GM04503 (cell line): ENCODE results near the gene UBA5.
"Not testable (repeated sequence)": the region's sequence is repeated elsewhere in the genome, so short reads cannot be mapped to it uniquely, and the experiment has no call there.

Experiments
- DNase-seq: peaks from one replicate; pipeline ENCODE4 v3.0.0-alpha.2; 2012; ENCODE audit warnings: low read depth

Gene UBA5

DNA sequence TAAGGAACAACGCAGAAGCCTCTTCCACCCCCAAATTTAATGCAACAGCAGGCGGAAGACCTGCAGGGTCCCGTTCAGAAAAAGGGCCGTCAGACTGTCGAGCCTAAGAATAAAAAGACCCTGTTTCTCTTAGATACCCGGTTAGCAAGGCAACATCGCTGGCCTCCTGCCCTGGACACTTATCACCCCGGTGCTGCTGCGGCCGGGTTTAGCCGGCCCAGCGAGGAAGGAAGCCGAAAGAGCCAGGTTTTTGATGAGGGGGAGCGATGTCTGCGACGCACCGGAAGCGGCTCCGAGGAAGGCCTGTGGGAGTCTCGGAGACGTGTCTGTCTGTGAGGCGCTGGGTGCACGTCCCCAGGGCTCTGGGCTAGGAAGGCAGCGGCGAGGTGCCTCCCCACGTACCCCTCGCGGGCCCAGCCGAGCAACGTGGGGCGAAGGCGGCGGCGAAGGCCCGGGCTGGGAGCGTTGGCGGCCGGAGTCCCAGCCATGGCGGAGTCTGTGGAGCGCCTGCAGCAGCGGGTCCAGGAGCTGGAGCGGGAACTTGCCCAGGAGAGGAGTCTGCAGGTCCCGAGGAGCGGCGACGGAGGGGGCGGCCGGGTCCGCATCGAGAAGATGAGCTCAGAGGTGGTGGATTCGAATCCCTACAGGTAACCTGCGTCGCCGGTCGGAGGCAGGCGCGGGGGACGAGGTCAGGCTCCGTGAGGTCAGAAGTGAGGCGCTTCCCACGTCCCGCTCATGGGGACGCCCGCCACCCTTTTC is at the start of gene UBA5:
Gene UBA5, plus strand, starts transcription at position 278 of the 759 bp plus-strand sequence. Its CDS starts 209 bp downstream, at position 487.
- peak; percentile 29 for DNase-seq

DNA sequence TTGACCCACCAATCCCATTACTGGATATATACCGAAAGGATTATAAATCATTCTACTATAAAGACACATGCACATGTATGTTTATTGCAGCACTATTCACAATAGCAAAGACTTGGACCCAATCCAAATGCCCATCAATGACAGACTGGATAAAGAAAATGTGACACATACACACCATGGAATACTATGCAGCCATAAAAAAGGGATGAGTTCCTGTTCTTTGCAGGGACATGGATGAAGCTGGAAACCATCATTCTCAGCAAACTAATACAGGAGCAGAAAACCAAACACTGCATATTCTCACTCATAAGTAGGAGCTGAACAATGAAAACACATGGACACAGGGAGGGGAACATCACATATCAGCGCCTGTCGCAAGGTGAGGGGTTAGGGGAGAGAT is 44.8 kb upstream of the UBA5 start:
- DNase-seq, result not testable (repeated sequence)

DNA sequence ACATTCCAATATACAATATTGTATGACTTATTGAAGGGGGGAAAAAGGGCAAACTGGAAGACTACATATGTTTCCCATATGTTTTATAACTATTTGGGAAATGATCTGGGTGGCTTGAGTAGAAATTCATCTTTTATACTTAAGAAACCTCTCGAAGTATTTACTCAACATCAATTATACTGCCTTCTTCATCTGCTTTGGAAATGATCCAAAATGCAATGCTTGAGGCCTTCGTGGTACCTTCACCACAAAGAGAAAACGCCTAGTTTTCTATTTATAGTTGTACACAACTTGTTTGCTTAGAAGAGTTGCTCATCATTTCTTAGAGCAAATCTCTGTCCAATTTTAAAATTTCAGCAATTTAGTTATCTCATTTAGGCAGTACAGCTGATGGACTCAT is 44.2 kb upstream of the UBA5 start:
- DNase-seq, result no peak

DNA sequence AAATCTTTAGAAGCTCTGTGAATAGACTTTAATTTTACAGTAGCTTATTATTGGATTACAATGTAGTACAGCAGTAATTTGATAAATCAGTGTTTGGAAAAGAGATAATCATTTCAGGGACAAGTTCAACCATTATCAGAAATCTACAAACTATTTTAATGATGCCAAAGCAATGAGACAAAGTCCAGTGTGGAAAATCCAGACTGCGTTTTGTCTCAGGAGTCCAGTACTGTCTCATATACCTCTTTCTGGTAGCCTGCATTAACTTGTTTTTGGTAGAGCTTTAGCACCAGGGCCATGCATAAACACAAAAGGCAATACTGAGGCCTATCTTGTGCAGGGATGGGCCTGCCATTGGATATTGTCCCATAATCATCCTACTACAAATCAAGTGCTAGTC is 43.3 kb upstream of the UBA5 start:
- DNase-seq, result no peak

DNA sequence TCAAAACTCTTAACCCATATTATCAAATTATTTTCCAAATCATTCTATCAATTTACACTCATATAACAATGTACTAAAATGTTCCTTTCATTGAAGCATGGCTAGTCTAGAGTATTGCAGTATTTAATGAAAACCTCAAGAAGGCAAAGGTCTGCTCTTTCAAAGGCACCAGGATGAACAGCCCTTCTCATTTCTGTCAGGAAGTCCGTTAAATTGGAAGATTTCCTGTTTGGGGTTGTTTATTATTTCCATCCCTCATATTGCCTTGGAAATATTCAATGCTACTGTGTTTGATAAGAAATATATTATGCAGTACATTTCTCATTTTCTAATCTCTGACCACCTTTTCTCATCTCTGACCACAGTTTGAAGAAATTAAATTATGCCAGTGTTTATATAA is 38.0 kb upstream of the UBA5 start:
- DNase-seq, result no peak

DNA sequence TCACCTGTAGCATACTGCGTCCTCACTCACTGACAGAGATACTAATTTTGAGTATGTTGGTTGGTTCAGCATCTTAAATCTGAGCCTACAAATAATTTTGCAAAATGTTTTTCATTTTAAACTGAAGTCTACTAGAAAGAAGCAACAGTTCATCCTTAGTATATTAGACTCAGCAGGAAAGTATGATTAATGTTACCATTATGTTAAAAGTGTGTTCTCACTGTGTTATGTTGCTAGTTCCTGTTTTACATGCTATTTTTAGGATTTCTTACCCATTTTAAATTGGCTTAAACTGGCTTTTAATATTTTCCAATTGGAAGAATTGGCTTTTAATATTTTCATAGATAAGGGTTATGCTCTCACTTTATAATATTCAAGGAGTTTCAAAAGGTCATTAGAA is 37.4 kb upstream of the UBA5 start:
- no peak for DNase-seq

DNA sequence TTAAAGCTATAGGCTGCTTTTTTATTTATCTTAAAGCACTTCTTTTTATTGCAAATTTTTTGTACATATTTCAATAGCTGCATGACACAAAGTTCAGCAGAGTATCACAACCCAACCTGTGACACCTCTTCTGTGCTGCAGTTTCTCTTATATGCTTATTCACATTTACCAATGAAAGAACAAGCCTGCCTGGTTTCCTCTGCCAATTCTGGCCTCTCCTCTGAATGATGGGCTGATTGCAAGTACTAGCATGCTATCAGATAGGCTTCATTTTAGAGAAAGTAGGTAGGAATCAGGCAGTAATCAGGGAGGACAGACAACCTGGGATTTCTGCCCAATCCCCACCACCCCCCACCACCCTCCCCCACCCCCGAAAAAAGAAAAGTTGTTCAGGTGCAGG is 36.5 kb upstream of the UBA5 start:
- no peak for DNase-seq

DNA sequence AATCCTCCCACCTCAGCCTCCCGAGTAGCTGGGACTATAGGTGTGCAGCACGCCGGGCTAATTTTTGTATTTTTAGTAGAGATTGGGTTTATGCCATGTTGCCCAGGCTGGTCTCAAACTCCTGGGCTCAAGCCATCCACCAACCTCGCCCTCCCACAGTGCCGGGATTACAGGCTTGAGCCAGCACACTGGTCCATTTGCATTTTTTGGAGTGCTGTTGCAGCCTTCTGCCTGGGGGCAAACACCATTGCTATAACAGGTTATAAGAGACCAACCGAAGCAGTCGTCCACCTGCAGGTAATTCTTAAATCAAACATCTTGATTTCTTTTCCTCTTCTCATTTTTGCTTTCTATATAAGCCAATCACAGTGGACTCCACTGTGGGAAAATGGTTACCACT is 35.3 kb upstream of the UBA5 start:
- no peak for DNase-seq

DNA sequence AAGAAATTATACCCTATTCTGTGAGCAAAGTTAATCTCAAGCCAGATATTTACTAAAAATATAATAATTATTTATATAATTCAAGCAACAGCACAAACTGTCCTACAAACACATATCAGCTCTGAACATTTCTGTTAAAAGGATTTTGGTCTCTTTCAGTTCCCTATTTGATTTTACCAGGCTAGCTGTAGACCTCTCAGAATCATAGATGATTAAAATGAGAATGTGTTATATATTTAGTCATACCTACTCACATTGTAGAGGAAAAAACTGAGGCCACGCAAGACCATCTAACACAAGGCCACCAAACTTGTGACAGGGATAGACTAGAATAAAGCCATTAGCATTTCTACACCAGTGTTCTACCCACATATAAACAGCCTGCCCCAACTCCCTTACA is 34.5 kb upstream of the UBA5 start:
- no peak for DNase-seq

DNA sequence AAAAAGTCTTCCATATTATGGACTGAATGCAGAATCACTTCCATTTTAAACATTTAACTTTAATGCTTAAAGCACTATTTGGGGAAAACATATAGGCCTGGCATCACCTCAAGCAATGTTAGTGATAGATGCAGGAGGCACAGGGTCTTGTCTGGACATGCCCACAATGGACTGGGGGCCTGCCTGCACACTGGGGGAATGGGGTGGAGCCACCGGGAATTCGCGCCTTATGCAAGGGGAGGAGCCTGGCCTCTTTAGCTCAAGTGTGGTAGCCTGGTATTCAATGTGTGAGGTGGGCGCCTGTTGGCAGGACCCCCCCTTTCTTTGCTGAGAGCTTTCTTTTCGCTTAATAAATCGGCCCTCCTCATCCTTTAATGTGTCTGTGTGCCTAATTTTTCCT is 33.2 kb upstream of the UBA5 start:
- no peak for DNase-seq

DNA sequence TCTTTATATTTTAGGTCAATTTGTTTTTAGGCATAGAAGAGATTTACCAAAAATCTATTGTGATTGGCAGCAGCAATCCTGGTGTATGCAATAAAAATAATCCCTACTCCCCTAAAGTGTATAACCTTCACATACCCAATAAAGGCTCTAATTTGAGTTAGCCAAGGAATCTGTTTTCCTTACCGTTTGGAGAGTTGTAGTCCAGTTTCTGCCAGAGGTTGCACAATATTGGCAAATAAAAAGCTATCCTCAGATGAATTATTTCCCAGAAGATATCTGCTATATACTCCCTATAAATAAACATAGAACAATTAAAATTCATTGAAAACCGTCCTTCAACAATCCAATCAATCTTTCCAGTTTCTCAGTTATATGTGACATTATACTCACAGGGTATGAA is 32.0 kb upstream of the UBA5 start:
- DNase-seq, result no peak

DNA sequence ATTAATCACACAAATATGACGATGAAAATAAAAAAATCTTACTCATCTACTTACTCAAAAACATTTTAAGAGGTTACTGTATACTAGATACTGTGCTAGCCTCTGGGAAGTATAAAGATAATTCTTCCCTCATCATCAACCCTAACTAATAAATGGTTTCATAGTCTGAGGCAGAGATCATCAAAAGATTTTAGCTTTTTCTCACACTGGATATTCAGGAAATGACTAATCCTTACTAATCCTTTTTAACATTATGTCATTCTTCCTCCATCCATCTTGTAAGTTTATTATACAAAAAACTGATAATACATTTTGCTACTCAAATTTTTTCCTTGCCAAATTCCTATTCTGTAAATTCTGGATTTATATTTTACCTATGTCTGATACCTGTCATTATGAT is 30.2 kb upstream of the UBA5 start:
- DNase-seq, result peak; percentile 66

DNA sequence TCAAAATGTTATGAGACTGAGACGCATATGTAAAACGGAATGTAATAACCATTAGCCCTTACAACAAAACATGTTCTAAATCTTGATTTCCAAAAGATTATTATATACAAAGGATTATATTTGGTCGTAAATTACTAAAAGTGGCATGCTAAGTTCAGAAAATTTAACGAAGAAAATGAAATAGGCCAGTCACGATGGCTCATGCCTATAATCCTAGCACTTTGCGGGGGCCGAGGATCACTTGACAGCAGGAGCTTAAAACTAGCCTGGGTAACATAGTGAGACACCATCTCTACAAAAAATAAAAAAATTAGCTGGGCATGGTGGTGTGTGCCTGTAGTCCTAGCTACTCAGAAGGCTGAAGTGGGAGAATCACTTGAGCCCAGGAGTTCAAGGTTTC is 29.5 kb upstream of the UBA5 start:
- DNase-seq, result no peak

DNA sequence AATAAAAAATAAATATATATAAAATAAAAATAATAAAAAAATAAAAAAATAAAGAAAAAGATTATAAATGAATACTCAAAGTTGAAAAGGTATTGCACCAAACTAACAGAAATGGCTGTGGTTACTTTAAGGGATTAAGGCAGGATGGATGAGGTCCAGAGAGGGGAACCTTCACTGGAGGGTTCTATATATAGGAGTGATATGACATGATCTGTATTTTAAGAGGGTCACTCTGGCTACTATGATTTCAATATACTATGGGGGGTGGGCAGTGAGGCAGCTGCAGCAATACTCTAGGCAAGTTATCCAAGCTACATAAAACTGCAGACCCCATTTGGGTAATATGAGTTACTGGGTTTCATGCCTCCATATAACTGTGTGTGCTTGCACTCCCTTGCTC is 25.1 kb upstream of the UBA5 start:
- no peak for DNase-seq

DNA sequence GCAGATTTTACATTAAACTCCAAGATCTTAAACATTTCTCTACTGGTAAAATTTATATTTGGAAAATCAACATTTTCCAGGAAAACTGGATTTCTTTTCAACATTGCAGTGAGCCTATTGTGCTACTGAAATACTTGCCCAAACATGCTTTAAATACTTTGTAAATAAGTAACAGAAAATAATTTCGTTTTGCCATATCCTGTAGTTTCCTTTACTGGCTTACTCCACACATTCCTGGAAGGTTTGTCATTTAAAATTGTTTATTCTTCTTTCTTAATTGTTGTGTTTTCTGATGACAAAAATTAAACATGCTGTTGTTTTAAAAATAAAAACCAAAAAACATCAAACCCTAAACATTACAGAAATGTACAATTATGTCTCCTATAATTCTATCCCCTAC is 22.5 kb upstream of the UBA5 start:
- DNase-seq, result no peak

DNA sequence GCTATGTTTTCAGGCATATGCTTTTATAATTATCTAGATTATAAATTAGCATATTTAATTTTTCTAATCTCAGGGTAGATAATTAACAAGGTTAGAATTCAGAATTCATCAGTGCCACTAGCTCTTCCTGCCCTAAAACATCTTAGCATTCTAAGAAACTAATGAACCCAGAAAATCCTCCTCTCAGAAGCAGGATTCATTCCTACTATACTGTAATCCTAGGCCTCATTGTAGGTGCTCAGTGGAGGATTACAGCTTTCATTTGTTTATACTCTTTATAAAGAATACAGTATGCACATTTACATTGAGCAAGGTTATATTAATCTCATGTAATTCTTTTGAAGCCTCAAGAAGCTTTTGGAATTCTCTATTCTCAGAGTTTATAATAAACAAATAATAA is 21.4 kb upstream of the UBA5 start:
- no peak for DNase-seq

DNA sequence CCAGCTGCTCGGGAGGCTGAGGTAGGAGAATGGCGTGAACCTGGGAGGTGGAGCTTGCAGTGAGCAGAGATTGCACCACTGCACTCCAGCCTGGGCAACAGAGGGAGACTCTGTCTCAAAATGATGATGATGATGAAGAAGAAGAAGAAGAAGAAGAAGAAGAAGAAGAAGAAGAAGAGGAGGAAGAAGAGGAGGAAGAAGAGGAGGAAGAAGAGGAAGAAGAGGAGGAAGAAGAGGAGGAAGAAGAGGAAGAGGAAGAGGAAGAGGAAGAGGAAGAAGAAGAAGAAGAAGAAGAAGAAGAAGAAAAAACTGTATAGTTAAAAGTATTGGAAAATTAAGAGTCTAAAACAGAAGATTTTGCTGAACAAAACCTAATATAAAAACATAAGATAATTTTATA is 18.7 kb upstream of the UBA5 start:
- not testable (repeated sequence) for DNase-seq

DNA sequence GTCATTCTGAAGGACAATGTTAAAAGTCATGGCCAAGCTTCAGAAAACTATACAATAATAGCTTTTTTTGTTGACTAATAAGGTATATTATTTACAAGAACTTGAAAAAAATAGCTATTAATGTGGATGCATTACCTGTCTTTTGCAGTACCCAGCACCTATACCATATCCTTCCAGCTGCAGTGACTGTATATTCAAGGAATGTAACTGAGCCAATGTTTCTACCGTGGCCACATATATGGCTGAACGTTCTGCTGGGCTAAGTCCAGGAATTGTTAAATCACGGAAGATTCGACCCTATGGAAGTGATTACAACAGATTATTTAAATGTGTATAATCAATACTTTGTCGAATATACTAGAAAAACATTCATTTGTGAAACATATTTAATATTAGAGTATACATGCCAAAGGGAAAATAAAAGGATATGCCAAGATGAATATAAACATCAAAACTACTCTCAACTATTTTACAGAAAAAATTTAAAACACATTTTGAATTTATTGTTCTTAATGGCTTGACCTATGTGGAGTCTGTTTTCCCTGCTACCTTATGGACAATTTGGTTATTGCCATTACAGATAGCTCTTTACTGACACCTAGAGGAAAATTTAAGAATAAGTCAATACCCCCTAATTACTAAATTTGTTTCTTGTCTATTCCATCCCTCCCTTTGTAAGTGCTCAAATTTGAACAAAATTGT is 18.1 kb upstream of the UBA5 start:
- no peak for DNase-seq

DNA sequence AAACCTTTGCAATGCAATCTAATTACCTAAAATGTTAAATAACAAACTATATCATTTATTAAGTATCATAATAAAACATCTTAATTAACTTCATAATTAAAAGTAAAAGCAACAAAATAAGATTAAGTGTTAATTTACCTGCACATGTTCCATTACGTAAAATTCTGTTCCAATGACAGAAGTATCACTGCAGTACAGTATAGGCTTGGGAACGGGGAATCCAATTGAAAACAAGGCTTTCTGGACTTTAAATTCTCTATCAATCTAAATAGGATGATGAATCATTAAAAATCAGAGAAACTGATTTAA is 17.6 kb upstream of the UBA5 start:
- no peak for DNase-seq

DNA sequence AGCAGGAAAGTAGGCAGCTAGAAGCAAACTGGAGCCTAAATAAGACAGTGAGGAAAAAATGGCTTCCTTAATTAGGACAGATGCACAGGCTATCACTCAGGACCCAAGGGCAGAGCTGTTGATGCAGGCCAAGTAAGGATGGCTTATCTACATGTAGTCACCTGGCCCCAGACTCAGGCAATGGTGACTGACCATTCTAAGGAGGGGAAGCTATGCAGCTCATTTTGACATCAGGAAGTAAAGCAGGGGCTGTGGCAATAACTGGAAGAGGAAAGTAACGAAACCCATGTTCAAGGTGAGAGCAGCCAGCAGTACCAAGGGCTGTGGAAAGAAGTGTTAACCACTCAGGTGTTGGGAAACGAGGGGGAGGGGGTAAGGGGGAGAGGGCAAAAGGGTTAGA is 16.8 kb upstream of the UBA5 start:
- DNase-seq, result no peak

DNA sequence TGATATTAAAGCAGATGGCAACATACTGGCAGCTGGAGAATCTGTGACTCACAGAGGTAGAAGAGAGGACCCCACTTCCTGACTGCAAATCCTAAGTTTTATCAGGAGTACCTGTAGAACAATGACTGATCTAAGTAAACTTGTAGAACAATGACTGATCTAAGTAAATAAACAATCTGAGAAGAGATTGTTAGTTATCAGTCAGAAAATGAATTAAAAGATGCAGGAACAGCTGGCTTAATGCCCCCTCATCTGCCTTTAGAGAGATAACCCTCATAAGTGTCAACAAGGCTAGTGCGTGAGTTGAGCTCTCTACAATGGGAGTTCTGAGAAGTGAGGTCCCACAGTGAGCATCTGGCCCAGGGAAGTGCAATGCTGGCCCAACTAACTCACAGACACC is 15.1 kb upstream of the UBA5 start:
- no peak for DNase-seq

DNA sequence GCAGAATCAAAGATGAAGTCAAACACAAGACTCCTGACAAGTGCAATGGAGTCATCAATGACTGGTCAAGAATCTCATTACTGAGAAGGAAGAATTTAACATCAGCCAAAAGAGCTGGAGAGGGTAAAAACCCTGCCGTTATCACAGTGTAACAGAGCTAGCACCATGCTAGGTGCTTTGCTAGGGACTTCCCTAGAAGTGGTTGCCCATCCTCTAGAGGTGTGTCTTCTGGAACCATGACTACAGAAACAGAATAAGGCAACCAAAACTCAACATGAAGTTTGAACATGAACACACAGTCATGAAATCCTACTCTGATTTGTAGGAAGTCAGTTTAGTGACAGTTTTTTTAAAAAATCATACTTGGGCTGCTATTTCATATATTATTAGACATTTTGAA is 10.0 kb upstream of the UBA5 start:
- DNase-seq, result no peak

DNA sequence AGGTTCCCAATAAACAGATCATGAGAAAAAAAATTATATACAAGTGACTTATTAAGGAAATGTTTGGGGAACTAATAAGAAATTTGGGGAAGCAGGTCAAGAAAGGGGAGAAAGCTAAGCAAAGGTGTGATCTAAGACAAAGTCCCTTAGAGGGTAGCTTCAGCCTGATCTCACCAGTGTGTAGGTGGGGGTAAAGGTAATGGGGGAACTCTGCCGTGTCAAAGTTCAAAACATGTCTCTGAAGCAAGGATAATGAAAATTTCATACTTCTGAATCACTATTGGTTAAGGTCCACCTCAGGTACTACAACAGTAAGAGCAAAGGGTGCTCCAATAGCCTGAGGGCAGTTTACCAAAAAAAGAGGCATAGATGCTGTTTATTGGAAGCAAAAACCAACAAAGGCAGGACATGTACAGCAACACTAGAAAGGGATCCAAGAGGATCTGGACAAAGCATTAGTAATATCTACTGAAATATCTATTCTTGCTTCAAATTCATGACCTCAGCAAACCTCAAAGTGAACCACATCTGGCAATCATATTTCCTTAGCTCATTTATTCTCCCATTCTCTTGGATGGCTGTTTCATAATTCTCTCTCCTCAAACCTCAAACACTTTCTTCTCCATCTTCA is 7.4 kb upstream of the UBA5 start:
- peak; percentile 37 for DNase-seq

DNA sequence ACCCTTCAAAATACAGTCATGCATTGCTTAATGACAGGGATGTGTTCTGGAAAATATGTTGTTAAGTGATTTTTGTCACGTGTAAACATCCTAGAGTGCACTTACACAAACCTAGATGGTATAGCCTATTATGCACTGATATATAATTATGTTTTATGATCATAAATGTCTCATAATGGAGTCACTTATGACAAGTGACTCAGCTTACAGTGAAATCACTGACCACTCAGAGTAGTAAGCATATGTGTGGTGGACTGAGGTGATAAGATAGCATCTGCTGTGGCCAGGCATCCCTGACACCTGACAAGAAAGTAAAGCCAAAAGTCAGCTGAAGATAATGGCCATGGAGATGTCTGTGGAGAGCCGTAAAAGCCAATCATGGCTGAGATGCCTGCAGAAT is 5.9 kb upstream of the UBA5 start:
- DNase-seq, result no peak
